Measurements from ENCODE around the gene PSAPL1. TPM values are rescaled to one million over a fixed set of nuclear protein-coding genes. Genes with fewer than 3 reads are reported as not detected.

PSAPL1 gene
- polyA plus RNA-seq, 1 of the 3 experiments (the other 2 are of a cell fraction) = 0.03 TPM

GRCh38 chr4:7411896-7412553, 22.7 kb downstream of the PSAPL1 start:
- CTCF ChIA-PET = interaction anchor here (0.9 to 1.4 kb wide), 3 partner anchors 15 to 308 kb away, joined by 3 to 6 read pairs (median 4); no protein-coding TSS in a partner anchor

GRCh38 chr4:7411491-7411890, 23.2 kb downstream of the PSAPL1 start:
- H3K9ac ChIP-seq = no peak overlapping the region
- POLR2A ChIA-PET = no interaction called here
- CTCF ChIA-PET = interaction anchor here (0.9 to 1.4 kb wide), 3 partner anchors 14 to 308 kb away, joined by 3 to 6 read pairs (median 4); no protein-coding TSS in a partner anchor
- no peak for TF ChIP-seq NRF1 (IDR thresholded peaks at IDR 0.05; ENCODE audit: low read depth, low read length)
- no peak for TF ChIP-seq RFX5 (IDR thresholded peaks at IDR 0.05; ENCODE audit: low read length)
- no peak for TF ChIP-seq EZH2phosphoT487 (IDR thresholded peaks at IDR 0.05; ENCODE audit: borderline replicate concordance, low read depth)
- DNase-seq = peak; percentile 1
- peaks cover 10% of the 10 kb centered on the region for H3K9me3 ChIP-seq
- H4K20me1 ChIP-seq (ENCODE audit: insufficient read depth) = no peaks in the 10 kb centered on the region
- H3K27ac ChIP-seq (ENCODE audit: low read depth in 2 of 2, low read length in 1 of 2) = peak overlapping the region in 1 of 2 experiments; percentile 12; a peak in 1 of 4 replicates
- H3K4me2 ChIP-seq = no peak overlapping the region
- H3K79me2 ChIP-seq (ENCODE audit: insufficient read depth) = no peaks in the 10 kb centered on the region
- H2AFZ ChIP-seq (ENCODE audit: low read depth) = no peak overlapping the region
- no peaks in the 10 kb centered on the region for H3F3A ChIP-seq (replicated peaks; ENCODE audit: insufficient read depth)
- peaks cover 0 to 14% of the 10 kb centered on the region in 2 experiments; a peak in 1 of 4 replicates for H3K4me1 ChIP-seq (ENCODE audit: control insufficient read depth in 1 of 2, insufficient read depth in 2 of 2, low read depth in 1 of 2, low read length in 1 of 2)
- no peak overlapping the region for H3K4me3 ChIP-seq (ENCODE audit: low read depth in 2 of 2, low read length in 1 of 2)
- no peaks in the 10 kb centered on the region for H3K36me3 ChIP-seq (replicated peaks in 1 of 2; ENCODE audit: control insufficient read depth in 1 of 2, insufficient read depth in 2 of 2, low read length in 1 of 2)
- WGBS (ENCODE audit: low lambda C conversion rate) = 30% methylated on average over 1 of the region's 1 CpG
- H3K27me3 ChIP-seq (ENCODE audit: insufficient read depth) = no peaks in the 10 kb centered on the region
- H3K9me2 ChIP-seq = no peaks in the 10 kb centered on the region

More at GRCh38 chr4:7411896-7412553, 22.7 kb downstream of the PSAPL1 start:
- H3K9ac ChIP-seq = no peak overlapping the region
- no peak overlapping the region for H3K4me3 ChIP-seq (ENCODE audit: low read depth in 2 of 2, low read length in 1 of 2)
- POLR2A ChIA-PET = no interaction called here
- 36% methylated on average over 2 of the region's 12 CpGs for WGBS (ENCODE audit: low lambda C conversion rate)
- H3F3A ChIP-seq (replicated peaks; ENCODE audit: insufficient read depth) = no peaks in the 10 kb centered on the region
- H4K20me1 ChIP-seq (ENCODE audit: insufficient read depth) = no peaks in the 10 kb centered on the region
- peak overlapping the region in 1 of 2 experiments; percentile 56; a peak in 1 of 4 replicates for H3K27ac ChIP-seq (ENCODE audit: low read depth in 2 of 2, low read length in 1 of 2)
- H3K4me1 ChIP-seq (ENCODE audit: control insufficient read depth in 1 of 2, insufficient read depth in 2 of 2, low read depth in 1 of 2, low read length in 1 of 2) = peaks cover 0 to 14% of the 10 kb centered on the region in 2 experiments; a peak in 1 of 4 replicates
- no peaks in the 10 kb centered on the region for H3K36me3 ChIP-seq (replicated peaks in 1 of 2; ENCODE audit: control insufficient read depth in 1 of 2, insufficient read depth in 2 of 2, low read length in 1 of 2)
- TF ChIP-seq USF2 (IDR thresholded peaks at IDR 0.05; ENCODE audit: borderline replicate concordance, low read depth, low read length) (no peak), RCOR1 (IDR thresholded peaks at IDR 0.05; ENCODE audit: low read length) (no peak), IRF3 (IDR thresholded peaks at IDR 0.05; ENCODE audit: low read depth, low read length) (no peak), RAD21 (IDR thresholded peaks at IDR 0.05; ENCODE audit: low read length) (no peak), ELF1 (IDR thresholded peaks at IDR 0.05) (no peak), EZH2phosphoT487 (IDR thresholded peaks at IDR 0.05; ENCODE audit: borderline replicate concordance, low read depth) (no peak), TCF12 (IDR thresholded peaks at IDR 0.05) (no peak)
- H3K4me2 ChIP-seq = no peak overlapping the region
- no peak overlapping the region for H2AFZ ChIP-seq (ENCODE audit: low read depth)
- H3K9me3 ChIP-seq = peaks cover 7% of the 10 kb centered on the region
- peak; percentile 52 for DNase-seq
- H3K27me3 ChIP-seq (ENCODE audit: insufficient read depth) = no peaks in the 10 kb centered on the region
- H3K9me2 ChIP-seq = no peaks in the 10 kb centered on the region
- H3K79me2 ChIP-seq (ENCODE audit: insufficient read depth) = no peaks in the 10 kb centered on the region
